Fibroblast of skin of right quadriceps (primary cell): ENCODE data around the gene PTPN3.

Experiments used
- DNase-seq: peaks from one replicate; pipeline ENCODE4 v3.0.0-alpha.2; 2013

The PTPN3 gene

DNA sequence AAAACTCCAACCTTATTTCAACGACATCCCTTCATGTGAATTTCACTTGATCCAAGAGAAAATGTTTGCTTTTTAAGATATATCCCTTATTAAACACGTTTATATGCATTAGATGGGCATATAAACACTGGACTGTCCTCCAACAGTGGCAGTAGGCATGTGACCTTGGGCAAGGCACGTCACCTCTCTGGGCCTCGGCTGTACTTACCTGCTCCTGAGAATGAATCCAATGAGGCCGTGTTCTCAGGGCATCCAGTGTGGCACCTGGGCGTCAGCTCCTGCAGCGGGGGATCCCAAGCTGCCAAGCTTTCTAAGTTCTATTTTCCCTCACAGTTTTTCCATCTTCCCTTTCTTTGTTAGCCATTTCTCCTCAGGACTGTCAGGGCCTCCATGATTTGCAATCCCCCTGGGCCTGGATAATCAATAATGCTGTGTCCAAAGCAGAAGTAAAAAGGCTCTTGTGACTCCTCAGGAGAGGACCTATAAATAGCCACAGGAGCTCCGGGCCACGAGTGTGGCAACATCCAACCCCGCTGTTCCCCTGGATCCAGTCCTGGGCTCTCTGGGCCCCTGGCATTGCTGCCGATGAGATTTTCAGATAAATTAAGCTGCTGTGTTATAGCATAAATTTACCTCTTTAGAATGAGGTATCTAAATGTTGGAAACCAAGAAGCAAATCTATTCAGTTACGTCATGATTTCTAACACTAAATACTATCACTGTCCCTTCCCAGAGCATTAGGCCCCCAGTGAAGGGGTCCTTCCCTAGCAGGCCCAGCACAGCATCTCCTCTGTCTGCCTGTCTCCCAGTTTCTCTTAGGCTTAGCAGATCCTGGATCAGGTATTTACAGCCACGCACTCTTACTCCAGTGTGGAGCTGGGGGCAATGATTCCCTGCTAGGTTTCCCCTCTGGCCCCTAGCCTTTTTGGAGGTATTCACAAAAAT lies 76.8 kb downstream of the PTPN3 start:
- DNase-seq: no peak

DNA sequence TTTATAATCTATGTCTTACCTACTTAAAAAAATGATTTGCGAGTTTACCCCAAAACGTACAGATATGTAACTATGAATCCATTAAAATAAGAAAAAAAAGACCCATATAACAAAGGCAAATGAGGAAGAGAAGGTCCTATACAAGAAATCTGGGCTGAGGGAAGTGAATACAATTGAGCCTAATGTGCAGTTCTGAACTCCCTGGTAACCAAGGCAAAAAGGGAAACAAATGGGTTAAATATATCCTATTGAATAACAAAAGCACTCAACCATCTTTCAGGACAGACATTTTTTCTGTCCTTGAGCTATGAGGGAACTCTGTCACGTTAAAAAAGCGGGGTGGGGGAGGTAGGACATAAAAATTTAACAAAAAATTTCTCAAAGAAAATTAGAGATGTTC lies 78.6 kb downstream of the PTPN3 start:
- no peak for DNase-seq

DNA sequence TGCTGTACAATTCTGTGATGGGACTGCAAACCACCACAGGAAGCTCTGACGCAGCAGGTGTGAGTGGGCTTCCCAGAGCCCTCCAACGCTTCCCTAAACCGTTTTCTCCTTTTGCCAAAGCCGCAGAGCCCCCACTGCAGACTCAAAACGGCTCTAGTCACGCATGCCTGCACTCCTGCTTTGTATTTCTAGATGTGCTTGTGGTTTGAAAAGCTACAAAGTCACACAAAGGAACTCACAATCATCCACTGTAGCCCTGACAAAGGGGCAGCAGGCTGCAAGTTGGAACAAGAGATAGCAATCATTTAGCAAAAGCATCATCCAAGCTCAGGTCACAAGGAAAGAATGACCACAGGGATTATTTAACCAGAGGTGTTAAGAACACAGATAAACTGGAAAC lies 79.3 kb downstream of the PTPN3 start:
- no peak for DNase-seq

DNA sequence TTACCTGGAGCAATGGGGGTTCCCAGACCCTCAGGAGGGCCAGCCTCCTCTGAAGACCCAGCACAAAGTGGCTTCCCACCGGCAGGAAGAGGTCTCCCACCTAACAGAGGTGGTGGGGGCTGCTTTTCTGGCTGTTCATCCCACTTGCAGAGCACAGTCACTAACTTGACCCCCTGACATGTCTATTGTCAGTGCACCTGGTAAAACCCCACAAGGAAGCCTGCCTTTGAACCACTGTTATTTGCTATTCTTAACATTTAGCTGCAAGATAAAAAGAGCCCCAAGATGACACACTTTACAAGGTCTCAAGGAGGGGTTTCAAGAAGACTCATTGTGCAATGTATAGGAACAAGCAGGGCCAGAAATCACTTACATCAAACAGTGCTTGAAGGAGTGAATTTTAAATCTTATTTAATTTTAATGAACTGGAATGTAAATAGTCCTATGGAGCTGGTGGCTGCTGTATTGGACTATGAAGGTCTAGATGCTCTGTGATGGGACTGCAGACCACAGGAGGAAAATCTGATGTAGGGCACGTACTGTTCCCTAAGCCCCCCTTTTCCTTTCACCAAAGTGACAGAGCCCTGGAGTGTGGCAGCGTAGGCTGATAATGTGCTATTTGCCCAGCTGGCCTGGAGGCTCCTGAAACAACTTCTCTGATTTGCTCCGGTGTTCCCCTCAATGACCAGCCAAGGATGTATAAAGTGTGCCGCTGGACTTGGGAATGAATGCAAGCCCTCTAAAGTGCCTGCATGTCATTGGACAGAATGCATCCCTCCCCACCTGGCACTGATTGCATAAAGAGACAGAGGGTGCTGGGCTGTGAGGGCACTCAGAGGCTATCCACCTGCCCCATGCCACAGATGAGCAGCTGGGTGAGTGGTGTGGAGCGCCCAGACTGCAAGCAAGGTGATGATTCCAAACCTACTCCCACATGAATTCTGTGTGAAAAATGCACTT lies 80.2 kb downstream of the PTPN3 start:
- DNase-seq: no peak

DNA sequence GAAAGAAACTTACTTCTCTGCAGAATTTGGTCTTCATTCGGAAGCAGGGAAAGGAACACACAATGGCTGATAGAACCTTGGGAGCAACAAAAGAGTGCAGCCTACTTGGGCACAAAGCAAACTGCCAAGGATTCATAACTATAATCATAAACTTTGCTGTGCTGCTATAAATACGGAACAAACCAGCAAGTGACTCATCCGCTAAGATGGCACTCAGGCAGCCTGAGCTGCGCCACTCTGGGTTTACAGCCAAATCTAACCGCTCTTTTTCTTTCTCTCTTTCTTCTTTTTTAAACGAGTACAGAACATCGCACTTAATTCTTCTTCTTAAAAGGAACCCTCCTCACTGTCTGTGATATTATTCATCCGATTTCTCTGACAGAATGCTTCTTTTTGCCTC lies 81.1 kb downstream of the PTPN3 start:
- DNase-seq: no peak

DNA sequence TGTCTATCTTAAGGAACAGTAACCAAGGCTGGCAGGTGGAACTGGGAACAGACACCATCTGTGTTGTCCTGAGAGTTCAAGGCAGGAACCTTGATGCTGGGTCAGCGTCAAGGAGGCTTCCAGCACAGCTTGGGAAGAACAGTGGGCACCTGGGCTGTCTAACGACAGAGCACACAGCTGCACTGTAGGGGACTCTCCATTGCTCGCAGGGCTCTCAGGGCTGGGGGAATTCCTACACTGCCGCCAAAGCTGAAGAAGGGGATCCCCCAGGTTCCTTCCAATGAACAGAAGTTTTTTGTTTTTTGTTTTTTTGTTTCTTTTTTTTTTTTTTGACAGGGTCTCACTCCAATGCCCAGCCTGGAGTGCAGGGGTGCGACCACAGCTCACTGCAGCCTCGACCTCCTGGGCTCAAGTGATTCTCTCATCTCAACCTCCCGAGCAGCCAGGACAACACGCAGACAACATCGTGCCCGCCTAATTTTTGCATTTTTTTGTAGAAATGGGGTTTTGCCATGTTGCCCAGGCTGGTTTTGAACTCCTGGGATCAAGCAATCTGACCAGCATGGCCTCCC lies 81.9 kb downstream of the PTPN3 start:
- DNase-seq: no peak

DNA sequence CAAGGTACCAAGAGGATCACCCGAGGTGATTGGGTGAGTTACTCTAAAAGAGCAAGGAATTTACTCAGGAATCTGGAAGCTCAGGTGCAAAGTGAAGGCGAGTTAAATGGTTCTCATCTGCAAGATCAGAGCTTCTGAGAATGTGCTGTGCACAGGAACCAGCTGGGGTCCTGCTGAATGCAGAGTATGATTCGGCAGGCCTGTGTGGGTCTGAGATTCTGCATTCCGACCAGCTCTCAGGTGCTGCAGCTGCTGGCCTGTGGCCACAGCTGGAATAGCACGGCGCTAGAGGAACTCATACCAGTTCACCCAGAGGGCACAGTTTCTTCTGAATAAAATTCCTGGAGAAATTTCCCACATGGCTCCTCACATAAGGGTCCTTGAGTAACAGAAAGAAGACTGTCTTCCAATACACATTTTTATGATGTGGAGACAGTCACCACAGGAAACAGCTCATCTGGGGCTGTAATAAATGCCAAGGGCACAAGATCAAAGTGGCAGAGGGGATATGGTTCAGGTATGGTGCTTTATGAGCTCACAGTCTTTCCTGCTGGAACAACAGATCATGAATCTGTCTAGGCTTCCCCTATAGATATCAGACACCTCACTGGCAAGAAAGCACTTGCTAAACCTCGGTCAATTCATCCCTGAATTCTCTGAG lies 83.9 kb downstream of the PTPN3 start:
- DNase-seq: no peak

DNA sequence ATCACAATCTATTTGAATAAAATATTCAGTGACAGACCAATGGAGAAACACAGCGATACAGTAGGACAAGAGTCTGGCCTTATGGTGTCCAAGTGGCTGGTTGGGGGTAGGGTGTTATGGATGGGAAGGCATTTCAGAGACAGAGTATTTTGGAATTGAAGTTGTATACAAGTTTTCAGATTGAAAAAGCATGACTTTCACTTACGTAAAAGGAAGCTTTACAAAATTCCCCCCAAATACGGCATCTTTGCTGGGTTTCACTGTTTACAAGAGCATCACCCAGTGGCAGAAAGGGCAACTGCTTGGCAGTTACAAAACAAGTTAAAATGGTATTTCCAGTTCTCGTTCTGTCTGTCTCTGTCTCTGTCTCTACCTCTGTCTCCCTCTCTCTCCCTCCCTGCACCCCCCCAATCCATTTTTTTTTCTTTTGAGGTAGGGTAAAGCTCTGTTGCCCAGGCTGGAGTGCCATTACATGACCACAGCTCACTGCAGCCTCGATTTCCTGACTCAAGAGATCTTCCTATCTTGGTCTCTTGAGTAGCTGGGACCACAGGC lies 86.2 kb downstream of the PTPN3 start:
- DNase-seq: peak; percentile 40

DNA sequence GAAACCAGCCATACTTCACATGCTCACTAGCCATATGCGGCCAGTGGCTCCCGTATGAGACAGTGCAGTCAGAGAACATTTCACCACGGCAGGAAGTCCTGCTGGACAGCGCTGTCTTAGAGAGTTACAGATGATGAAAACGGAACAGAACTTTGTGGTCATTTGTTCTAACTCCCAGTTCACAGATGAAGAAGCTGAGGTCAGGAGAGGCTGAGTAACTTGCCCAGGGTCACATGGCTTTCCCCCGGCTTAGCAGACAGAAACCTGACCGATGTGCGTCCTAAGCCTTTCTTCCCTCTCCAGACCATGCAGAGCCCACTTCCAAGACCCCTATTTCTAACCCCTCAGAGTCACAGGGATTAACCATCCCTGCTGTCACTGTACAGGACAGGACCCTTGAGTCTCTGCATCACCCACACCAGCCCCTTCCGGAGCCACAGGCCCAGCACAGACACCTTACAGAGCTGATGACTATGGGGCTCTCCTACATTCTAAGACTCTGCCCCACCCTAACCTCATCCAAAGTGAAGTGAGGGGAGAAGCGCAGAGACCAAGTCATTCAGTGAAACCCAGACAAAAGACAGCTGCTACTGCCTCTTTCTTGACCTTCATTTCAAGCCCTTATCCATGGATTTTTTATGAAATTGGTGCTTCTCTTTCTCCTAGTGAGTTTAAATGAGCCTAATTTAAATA lies 86.9 kb downstream of the PTPN3 start:
- no peak for DNase-seq

DNA sequence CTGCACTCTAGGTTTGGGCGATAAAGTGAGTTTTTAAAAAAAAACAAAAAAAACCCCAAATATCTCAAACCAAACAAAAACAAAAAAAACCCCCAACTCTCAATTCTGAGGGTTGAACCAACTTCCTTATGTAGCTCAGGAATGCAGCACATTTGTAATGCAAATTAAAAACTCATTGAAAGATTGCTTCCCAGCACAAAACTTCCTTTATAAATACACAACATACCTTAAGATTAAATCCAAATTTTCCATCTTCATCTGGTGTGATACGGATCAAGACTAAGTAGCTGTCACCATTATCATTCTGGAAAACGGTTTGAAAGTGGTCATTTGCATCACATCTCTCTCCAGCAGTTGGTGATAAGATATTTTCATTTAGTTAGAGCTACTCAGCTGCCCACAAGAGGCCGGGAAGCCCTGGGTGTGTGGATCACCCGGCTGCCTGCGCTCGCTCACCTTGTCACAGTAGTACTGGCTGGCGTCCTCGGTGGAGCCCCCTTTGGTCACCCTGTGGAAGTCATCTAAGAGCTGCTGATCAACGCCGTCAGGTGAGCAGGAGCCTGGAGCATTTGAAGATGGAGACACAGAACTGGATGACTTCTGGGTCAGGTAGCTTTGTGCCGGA lies 88.2 kb downstream of the PTPN3 start:
- no peak for DNase-seq

DNA sequence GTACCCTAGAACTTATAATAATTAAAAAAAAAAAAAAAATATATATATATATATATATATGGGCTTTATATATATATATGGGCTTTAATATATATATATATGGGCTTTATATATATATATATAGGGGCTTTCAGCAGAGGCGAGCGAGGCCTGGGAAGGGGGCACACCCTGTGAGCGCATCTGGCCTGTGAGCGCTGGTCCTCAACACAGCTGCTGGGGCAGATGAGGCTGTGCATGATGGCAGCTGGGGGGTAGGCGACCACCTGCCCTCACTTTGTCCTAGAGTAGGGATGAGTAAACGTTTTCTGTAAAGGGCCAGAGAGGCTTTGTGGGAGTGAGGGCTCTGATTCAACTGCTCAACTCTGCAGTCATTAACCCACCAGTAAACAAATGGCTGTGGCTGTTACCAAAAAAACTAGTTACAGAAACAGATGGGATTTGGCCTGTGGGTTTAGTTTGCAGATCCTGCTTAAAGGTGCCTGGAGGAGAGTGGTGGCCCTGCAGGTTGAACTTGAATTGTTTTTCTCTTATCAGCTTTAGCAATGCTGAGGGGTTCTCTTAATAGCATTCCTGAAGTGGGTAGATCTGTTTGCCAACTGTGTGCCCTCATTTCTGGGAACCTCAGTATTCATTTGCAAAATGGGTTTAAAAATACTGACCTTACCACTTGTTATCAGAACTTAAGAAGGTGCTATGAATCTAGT lies 89.2 kb downstream of the PTPN3 start:
- DNase-seq: no peak

DNA sequence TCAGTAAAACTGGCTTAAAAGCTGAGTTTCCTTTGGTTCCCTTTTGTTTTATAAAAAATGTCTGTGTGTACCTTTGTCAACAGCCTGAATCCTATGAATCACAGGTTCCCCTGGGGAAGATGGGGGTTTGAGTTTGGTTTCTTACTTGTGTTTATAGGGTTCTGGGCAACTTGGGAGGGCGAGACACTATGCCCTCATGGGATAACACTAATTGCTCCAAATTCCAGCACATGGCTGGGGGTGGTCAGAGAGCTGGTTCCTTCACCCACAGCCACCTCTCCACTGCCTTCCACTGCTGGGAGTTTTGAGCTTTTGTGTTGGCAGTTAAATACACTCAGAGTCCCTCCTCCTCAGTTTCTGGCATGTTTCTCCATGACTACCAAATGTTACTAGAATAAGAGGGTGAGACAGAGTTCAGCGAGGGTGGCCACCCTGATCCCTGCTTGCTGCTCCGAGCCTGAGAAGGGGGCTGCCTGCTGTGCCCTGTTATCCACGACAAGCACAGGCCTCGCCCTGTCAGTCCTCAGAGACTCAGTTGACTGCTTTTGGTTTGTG lies 94.3 kb downstream of the PTPN3 start:
- peak; percentile 31 for DNase-seq

DNA sequence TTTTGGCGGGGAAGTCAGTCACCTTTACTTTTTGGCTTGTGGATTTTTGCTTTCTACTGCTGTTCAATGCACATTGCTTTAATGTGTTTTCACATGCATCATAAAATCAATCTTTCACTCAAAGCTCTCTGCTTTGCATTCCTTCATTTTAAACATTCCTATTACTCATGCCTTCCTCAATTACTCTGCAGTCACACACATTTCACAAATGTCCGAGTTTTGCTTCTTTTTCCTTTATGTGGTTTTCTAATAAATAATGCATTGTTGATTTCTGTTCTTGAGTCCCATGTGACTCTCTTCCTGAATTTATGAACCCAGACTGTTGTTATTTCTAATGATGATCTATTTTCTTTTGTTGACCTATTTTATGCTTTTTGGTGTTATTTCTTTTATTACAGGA lies 95.0 kb downstream of the PTPN3 start:
- peak; percentile 53 for DNase-seq

DNA sequence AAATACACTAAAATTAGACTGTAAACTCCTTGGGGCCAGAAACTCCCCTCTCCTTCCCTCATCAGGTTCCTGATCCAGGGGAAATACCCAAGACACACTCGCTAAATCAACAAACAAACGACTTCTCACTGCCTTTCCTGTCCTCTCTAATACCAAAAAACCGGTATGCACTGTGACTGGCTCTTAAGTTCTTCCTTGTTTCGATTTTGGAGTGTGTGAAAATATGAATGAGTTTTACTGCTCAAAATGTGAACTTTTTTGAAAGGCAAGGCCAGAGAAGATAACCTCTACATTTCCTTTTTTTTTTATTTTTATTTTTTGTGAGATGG lies 96.2 kb downstream of the PTPN3 start:
- no peak for DNase-seq

DNA sequence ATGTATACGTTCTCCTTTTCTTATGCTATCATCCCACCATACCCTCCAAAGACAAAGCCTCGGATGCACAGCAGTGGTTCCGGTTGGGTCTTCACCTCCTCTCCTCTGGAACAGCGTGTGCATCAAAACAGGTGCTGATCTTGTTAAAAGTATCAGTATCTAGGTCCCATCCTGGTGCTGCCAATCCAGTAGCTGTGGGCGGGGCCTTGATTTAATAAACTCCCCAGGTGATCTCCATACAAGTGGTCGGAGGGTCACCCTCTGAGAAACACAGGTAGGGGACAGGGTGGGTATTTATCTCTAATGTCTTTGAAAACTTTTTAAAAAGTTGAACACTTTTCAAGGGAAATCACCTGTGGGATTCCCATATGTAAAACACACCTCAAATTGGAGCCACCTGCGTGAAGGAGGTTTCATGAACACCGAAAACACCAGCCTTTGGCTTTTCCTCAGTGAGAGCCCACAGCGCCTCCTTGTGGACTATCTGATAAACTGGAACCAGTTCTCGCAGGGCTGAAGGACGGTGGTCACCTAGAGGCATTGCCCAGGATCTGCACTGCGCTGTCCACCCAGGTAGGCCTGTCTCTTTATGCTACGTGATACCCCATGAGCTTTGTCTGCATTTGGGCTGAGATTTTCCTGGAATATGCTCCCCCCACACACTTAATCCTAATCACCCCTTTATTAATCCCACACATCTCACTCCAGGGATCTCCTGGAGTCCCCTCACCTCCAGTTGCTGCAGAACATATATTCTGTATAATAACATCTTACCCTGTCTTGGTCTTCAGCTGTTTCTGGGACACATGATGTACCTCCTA lies 96.7 kb downstream of the PTPN3 start:
- DNase-seq: peak; percentile 34

DNA sequence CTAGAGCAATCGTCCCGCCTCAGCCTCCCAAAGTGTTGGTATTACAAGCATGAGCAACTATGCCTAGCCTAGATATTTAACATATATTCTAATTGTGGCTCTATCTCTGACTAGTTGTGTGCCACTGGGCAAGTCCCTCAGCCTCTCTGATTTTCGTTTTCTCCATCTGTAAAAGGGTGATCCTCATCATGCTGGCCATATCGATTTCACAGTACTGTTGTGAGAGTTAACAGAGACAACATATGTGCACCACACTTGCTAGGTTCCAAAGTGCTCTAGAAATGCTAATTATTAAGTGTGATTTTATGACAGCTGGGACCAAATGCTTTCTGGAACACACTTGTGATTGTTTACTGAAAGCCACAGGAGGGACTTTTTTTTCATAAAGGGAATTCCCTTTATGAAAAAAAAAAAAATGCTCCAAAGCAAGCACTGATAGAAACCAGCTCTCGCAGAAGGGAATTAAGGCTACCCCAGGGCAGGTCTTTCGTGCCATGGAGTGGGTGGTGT lies 98.8 kb downstream of the PTPN3 start:
- DNase-seq: no peak

DNA sequence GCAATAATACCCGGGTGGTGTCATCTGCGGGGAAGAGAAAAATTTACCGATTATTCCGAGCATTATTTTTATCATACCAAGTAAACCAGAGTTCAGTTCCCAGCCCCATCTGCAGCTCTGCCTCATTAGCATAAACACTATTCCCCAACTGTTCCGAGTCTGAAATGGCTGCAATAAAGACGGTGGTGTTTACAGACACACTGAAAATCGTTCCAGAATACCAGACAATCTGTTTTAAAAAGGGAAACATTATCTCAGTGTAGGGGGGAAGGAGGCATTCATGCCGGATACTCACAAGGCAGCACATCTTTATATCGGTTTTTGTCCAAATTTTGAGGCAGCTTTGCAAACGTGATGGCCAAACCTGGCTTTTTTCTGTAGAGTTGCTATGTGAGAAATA lies 106.9 kb downstream of the PTPN3 start:
- DNase-seq: no peak

DNA sequence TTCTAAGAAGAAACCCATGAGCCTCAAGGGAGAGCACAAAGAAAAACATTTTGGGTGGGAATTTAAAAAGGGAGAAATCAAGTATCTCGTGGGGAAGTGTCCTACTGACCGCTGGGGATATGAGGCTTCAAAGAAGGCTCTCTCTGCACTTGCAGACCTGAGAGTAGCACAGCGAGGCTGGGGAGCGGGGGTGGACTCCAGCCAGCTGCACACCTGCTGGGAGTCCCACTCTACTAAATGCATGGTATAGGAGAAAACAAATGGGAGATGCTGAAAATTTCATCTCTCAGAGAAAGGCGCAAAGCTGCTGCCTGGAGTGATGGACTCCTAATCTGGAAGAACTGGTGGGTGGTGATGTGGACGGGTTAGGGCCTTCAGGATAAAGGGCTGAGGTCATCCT lies 110.3 kb downstream of the PTPN3 start:
- no peak for DNase-seq

DNA sequence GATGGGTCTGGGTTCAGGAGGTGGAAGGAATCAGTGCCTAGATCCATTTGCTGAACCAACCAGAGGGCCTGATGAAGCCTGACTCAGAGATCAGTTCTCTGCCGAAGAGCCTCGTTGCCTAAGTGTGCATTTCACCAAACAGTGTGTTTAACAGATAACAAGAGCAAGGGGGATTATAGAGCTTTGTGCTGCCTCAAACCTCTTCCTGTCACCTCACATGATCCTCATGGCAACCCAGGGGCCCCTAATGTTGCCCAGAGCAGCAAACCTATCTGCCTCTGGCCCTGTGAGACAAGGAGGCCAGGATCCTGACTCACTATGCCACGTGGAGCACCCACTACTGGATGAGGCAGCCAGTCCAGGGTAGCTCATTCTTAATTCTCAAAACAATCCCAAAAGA lies 110.9 kb downstream of the PTPN3 start:
- DNase-seq: no peak
